ENCODE results near the gene MT1X.

- no peak for TF ChIP-seq NFAT5 (CRISPR knock-in tag; IDR thresholded peaks at IDR 0.05)
- no peak for TF ChIP-seq REST (IDR thresholded peaks at IDR 0.05; ENCODE audit: borderline replicate concordance in 1 of 2, low read depth in 1 of 2, low read length in 2 of 2)
- TF ChIP-seq FIP1L1 (IDR thresholded peaks at IDR 0.05; ENCODE audit: borderline replicate concordance, insufficient read depth, low read depth, low read length): no peak
- no peak for TF ChIP-seq EZH2 (conservative IDR thresholded peaks at IDR 0.05; ENCODE audit: low read depth, low read length)
- TF ChIP-seq CTCF (CRISPR knock-in tag; IDR thresholded peaks at IDR 0.05): no peak
These were observed 29.7 kb upstream of the MT1X start for GRCh38 chr16:56652600-56652999.

Measured in HepG2 (cell line).